Testis (tissue), 3 donors: Measurements from ENCODE around the gene SMAD3. TPM values are rescaled to one million over a fixed set of nuclear protein-coding genes. Genes with fewer than 3 reads are reported as not detected.

Experiments used
- DNase-seq: peaks from one replicate; pipeline ENCODE4 v3.0.0-alpha.2; 2019
- H3K27ac ChIP-seq, 2 donors: fragments of 200-600 bp; sonication (generic); one replicate each; pipeline ENCODE4 v1.5.1; 2019
- H3K27me3 ChIP-seq: fragments of 200-600 bp; sonication (generic); one replicate; pipeline ENCODE4 v1.5.1; 2019
- H3K36me3 ChIP-seq: fragments of 200-600 bp; sonication (generic); one replicate; pipeline ENCODE4 v1.5.1; 2017; ENCODE audit warnings: low read depth; ENCODE audit errors: missing control alignments
- H3K4me1 ChIP-seq: fragments of 200-600 bp; sonication (generic); one replicate; pipeline ENCODE4 v1.5.1; 2019
- H3K4me3 ChIP-seq, 2 donors: fragments of 200-600 bp; sonication (generic); one replicate each; pipeline ENCODE4 v1.5.1; 2017 to 2019
- H3K9me3 ChIP-seq: fragments of 200-600 bp; sonication (generic); one replicate; pipeline ENCODE4 v1.5.1; 2017
- CTCF ChIP-seq, 3 experiments: fragments of 450-650 bp in 2 of 3; fragments of 200-600 bp in 1 of 3; sonication (generic) in 1 of 3; IDR thresholded peaks; one replicate each; pipeline ENCODE4 v1.5.1; 2016 to 2019; ENCODE audit warnings: antibody characterized with exemption in 3 of 3, mild to moderate bottlenecking in 2 of 3, moderate library complexity in 1 of 3
- POLR2A ChIP-seq: fragments of 450-650 bp; IDR thresholded peaks from one replicate; pipeline ENCODE4 v1.6.1; 2017; ENCODE audit warnings: antibody characterized with exemption, mild to moderate bottlenecking, moderate library complexity
- WGBS, 2 donors: methylation state at CpG; one replicate each; pipeline ENCODE4 v1.1.5; 2018; 5-methylcytosine and 5-hydroxymethylcytosine counted together
- intact Hi-C: fragments of 100-400 bp; cut with DNase I; formaldehyde crosslinking; loops from one replicate; pipeline ENCODE4 v1.15.1; 2023; ENCODE audit warnings: low total_unique reads
- polyA plus RNA-seq: library from polyadenylated mRNA; stranded (reverse); fragments of 350-450 nt; fragmentation: Illumina TruSeq; extraction: RNeasy Lipid Tissue Mini Kit (QIAGEN cat#74804); gene quantifications from one replicate; pipeline ENCODE4 v1.2.3, GENCODE V29; 2014; ENCODE audit warnings: low read depth, low replicate concordance; ENCODE audit not compliant: insufficient read depth
- total RNA-seq, 2 donors: library from RNA; depleted of rRNA; stranded (reverse); fragments of >200 nt; gene quantifications; one replicate each; pipeline ENCODE4 v1.2.3, GENCODE V29; 2016

SMAD3 gene
- total and polyA plus RNA-seq, 3 donors from 2014 or later: 11.4 to 31.6 (median 18.7) TPM

DNA sequence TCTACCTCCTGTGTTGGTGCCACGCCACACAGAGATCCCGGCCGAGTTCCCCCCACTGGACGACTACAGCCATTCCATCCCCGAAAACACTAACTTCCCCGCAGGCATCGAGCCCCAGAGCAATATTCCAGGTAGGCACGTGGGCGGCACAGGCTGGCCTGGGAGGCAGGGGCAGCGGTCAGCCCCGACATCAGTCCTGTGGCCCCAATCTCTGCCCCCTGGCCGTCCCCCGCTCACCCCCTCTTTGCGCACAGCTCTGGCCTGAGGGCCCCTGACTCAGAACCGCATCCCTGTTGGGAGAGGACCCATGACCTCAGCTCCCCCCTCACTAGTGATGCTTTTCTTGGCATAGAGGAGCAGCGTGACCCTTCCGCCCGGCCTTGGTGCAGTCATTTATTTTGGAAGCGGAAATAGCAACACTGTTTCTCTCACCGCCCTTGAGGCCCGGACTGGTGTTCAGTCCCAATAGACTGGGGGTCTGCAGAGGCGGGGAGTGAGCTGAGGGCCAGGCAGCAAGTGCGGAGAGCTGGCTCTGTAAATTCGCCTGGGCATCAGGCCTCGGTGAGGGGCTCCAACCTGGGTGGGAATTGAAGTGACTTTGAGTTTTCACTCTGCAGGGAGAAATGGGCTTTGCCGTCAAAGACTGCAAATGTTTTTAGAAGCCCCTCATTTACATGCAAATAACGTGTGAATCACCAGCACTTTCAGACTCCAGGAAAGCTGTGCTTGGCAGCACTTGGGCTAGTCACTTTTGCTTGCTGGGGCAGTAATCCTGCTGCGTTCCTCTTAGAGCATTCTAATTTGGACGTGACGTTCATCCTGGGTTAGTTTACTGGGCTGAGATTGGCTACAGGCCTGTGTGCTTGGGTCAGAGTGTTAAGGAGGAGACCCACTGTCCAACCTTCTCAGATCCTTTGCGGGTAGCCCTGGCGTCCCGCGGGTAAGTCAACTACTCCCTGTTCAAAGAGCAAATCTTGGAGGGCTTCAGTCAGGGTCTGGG, 100.2 kb downstream of the SMAD3 start:
- H3K27ac ChIP-seq: no peak overlapping the region
- WGBS, 2 donors: 43 to 62% methylated on average over 24 to 34 of the region's 34 CpGs
- DNase-seq: peak; percentile 57
- TF ChIP-seq CTCF (IDR thresholded peaks at IDR 0.05) (no peak), POLR2A (no peak)
- H3K27me3 ChIP-seq: no peaks in the 10 kb centered on the region
- no peaks in the 10 kb centered on the region for H3K9me3 ChIP-seq
- no peaks in the 10 kb centered on the region for H3K36me3 ChIP-seq
- peaks cover 23% of the 10 kb centered on the region for H3K4me1 ChIP-seq
- intact Hi-C loops: no loop called here
- H3K4me3 ChIP-seq: no peak overlapping the region

GRCh38 chr15:67166280-67167009, 101.0 kb downstream of the SMAD3 start:
- Histone ChIP-seq H3K4me3 (no peak overlapping the region), H3K27ac (no peak overlapping the region), H3K4me1 (peaks cover 23% of the 10 kb centered on the region), H3K9me3 (no peaks in the 10 kb centered on the region), H3K36me3 (no peaks in the 10 kb centered on the region), H3K27me3 (no peaks in the 10 kb centered on the region)
- intact Hi-C loops: no loop called here
- no peak for DNase-seq
- TF ChIP-seq CTCF (IDR thresholded peaks at IDR 0.05) (no peak), POLR2A (no peak)
- WGBS, 2 donors: 64 to 71% methylated on average over 11 to 13 of the region's 13 CpGs

DNA sequence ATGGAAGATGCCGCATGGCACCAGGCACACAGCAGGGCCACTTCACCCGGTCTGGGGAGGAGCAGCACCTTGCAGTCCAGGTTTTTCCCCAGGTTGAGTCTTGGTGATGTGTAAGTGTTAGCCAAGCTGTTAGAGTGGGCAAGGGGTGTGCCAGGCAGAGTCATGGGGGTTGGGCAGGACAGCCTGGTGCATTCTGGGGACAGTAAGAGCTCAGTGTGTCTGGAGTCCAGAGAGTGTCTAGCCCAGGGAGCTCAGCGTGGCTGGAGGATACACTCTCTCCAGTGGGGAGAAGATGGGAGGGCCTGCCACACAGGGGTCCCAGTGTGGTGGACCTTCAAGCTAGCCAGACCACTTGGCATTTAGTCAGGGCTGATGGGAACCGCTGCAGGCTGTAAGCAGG, 101.7 kb downstream of the SMAD3 start:
- TF ChIP-seq POLR2A (no peak), CTCF (IDR thresholded peaks at IDR 0.05) (no peak)
- intact Hi-C loops: no loop called here
- no peak for DNase-seq
- Histone ChIP-seq H3K4me3 (no peak overlapping the region), H3K4me1 (peaks cover 23% of the 10 kb centered on the region), H3K27me3 (no peaks in the 10 kb centered on the region), H3K27ac (no peak overlapping the region), H3K9me3 (no peaks in the 10 kb centered on the region), H3K36me3 (no peaks in the 10 kb centered on the region)
- WGBS, 2 donors: 97 to 100% methylated on average over 2 to 4 of the region's 4 CpGs

GRCh38 chr15:67168694-67169093, 103.3 kb downstream of the SMAD3 start:
- no peaks in the 10 kb centered on the region for H3K27me3 ChIP-seq
- no peaks in the 10 kb centered on the region for H3K36me3 ChIP-seq

More at GRCh38 chr15:67168694-67169093, 103.3 kb downstream of the SMAD3 start:
- Histone ChIP-seq H3K4me1 (peaks cover 23% of the 10 kb centered on the region), H3K27ac (no peak overlapping the region), H3K4me3 (no peak overlapping the region), H3K9me3 (no peaks in the 10 kb centered on the region)
- no peak for TF ChIP-seq POLR2A
- no peak for TF ChIP-seq CTCF (IDR thresholded peaks at IDR 0.05)
- no peak for DNase-seq
- whole genome bisulfite sequencing, 2 donors: 86 to 93% methylated on average over 6 of the region's 6 CpGs
- intact Hi-C loops: no loop called here
